HepG2 (cell line): ENCODE measurements around the gene JUND. TPM values are rescaled to one million over a fixed set of nuclear protein-coding genes. Genes with fewer than 3 reads are reported as not detected.

Source experiments
- ATF7 ChIP-seq, 2 experiments: fragments of 450-650 bp in 1 of 2; sonication (generic) in 1 of 2; formaldehyde crosslinking in 1 of 2; IDR thresholded peaks; 2 replicates each; pipeline versions ENCODE4 v1.4.0 to v1.6.1; 2016 to 2020; ENCODE audit warnings: antibody characterized with exemption in 1 of 2, mild to moderate bottlenecking in 1 of 2, missing genetic modification reagents in 1 of 2
- BHLHE40 ChIP-seq: IDR thresholded peaks from 2 replicates; pipeline ENCODE4 v1.6.1; 2011; ENCODE audit warnings: low read length, improper control_type of control experiment
- CCAR2 ChIP-seq: fragments of 200-400 bp; formaldehyde crosslinking; optimal IDR thresholded peaks from 2 replicates; pipeline ENCODE3; 2018; ENCODE audit warnings: low read depth, mild to moderate bottlenecking, low read length, moderate library complexity
- CENPBD1 ChIP-seq: sonication (generic); formaldehyde crosslinking; IDR thresholded peaks from 2 replicates; pipeline ENCODE4 v1.8.0; 2022; ENCODE audit warnings: missing genetic modification reagents, low read depth, mild to moderate bottlenecking, borderline replicate concordance
- FOXP1 ChIP-seq, 2 experiments: fragments of 450-650 bp in 1 of 2; IDR thresholded peaks; 2 replicates each; pipeline ENCODE4 v1.6.1; 2017 to 2018; ENCODE audit warnings: antibody characterized with exemption in 1 of 2
- GZF1 ChIP-seq: sonication (generic); formaldehyde crosslinking; IDR thresholded peaks from 2 replicates; pipeline ENCODE4 v1.5.1; 2020; ENCODE audit warnings: mild to moderate bottlenecking, missing genetic modification reagents
- HNF4A ChIP-seq: sonication (generic); formaldehyde crosslinking; IDR thresholded peaks from 2 replicates; pipeline ENCODE4 v1.4.0; 2020; ENCODE audit warnings: missing genetic modification reagents
- HOXD1 ChIP-seq: sonication (generic); formaldehyde crosslinking; IDR thresholded peaks from 2 replicates; pipeline ENCODE4 v1.5.0; 2020; ENCODE audit warnings: missing genetic modification reagents
- KDM6A ChIP-seq: IDR thresholded peaks from 2 replicates; pipeline ENCODE4 v1.6.1; 2016; ENCODE audit warnings: low read depth
- KLF16 ChIP-seq, 2 experiments: sonication (generic) in 1 of 2; formaldehyde crosslinking in 1 of 2; IDR thresholded peaks; 2 replicates each; pipeline versions ENCODE4 v1.6.1 to v1.8.0; 2016 to 2023; ENCODE audit warnings: missing genetic modification reagents in 2 of 2, missing compliant biosample characterization in 1 of 2
- MZF1 ChIP-seq: sonication (generic); formaldehyde crosslinking; IDR thresholded peaks from 2 replicates; pipeline ENCODE4 v1.8.1; 2023; ENCODE audit warnings: mild to moderate bottlenecking, missing genetic modification reagents, borderline replicate concordance
- PHF20 ChIP-seq: sonication (generic); formaldehyde crosslinking; IDR thresholded peaks from 2 replicates; pipeline ENCODE4 v1.5.0; 2020; ENCODE audit warnings: mild to moderate bottlenecking, missing genetic modification reagents
- RBM22 ChIP-seq: fragments of 200-400 bp; formaldehyde crosslinking; optimal IDR thresholded peaks from 2 replicates; pipeline ENCODE3; 2017; ENCODE audit warnings: mild to moderate bottlenecking, low read length, moderate library complexity
- SMC3 ChIP-seq: IDR thresholded peaks from 2 replicates; pipeline ENCODE4 v1.6.1; 2011; ENCODE audit warnings: low read length, improper control_type of control experiment
- SP140L ChIP-seq: sonication (generic); formaldehyde crosslinking; IDR thresholded peaks from 2 replicates; pipeline ENCODE4 v1.4.0; 2020; ENCODE audit warnings: missing genetic modification reagents, borderline replicate concordance
- SP5 ChIP-seq: IDR thresholded peaks from 2 replicates; pipeline ENCODE4 v1.6.1; 2016; ENCODE audit warnings: low read depth, borderline replicate concordance
- ZBTB20 ChIP-seq: sonication (generic); formaldehyde crosslinking; IDR thresholded peaks from 2 replicates; pipeline ENCODE4 v1.8.1; 2023; ENCODE audit warnings: missing genetic modification reagents, low read depth, mild to moderate bottlenecking, borderline replicate concordance
- ZNF253 ChIP-seq: sonication (generic); formaldehyde crosslinking; IDR thresholded peaks from 2 replicates; pipeline ENCODE4 v1.8.0; 2022; ENCODE audit warnings: mild to moderate bottlenecking, missing genetic modification reagents, borderline replicate concordance
- ZNF790 ChIP-seq: sonication (generic); formaldehyde crosslinking; IDR thresholded peaks from 2 replicates; pipeline ENCODE4 v1.8.0; 2022; ENCODE audit warnings: missing genetic modification reagents, mild to moderate bottlenecking, borderline replicate concordance
- polyA plus RNA-seq, 8 experiments: library from polyadenylated mRNA; depleted of rRNA in 3 of 8; stranded (reverse) in 7 of 8; unstranded in 1 of 8; fragments of >200 nt; fragmentation: Illumina TruSeq in 4 of 8; extraction: Trizol in 4 of 8; gene quantifications; 2 replicates each; pipeline versions ENCODE4 v1.2.1 to v1.2.3, GENCODE V29; 2011 to 2016; ENCODE audit warnings: low read depth in 4 of 8, missing spikeins in 1 of 8, mixed read lengths in 1 of 8; ENCODE audit not compliant: insufficient read depth in 1 of 8
- total RNA-seq, 5 experiments: library from RNA; depleted of rRNA; stranded (reverse); fragments of >200 nt; fragmentation: Illumina TruSeq; extraction: Trizol; gene quantifications; 2 replicates each; pipeline ENCODE4 v1.2.3, GENCODE V29; 2016; ENCODE audit warnings: low read depth in 1 of 5
- TF ChIP-seq, protein P1 (sequence below): sonication (generic); formaldehyde crosslinking; IDR thresholded peaks from 2 replicates; pipeline ENCODE4 v1.5.0; 2020; ENCODE audit warnings: missing genetic modification reagents, mild to moderate bottlenecking, borderline replicate concordance
- TF ChIP-seq, protein P2 (sequence below): sonication (generic); formaldehyde crosslinking; conservative IDR thresholded peaks from 2 replicates; pipeline ENCODE4 v1.4.0; 2020; ENCODE audit warnings: missing genetic modification reagents
- TF ChIP-seq, protein P3 (sequence below): IDR thresholded peaks from 2 replicates; pipeline ENCODE4 v1.6.1; 2016; ENCODE audit warnings: missing genetic modification reagents, missing compliant biosample characterization
- TF ChIP-seq, protein P4 (sequence below): sonication (generic); formaldehyde crosslinking; IDR thresholded peaks from 2 replicates; pipeline ENCODE4 v1.4.0; 2020; ENCODE audit warnings: missing genetic modification reagents

JUND gene
- total and polyA plus RNA-seq, 2 of the 13 experiments (the other 11 are each of a cell fraction or from before 2014, with no cell fraction given), result 41.2 to 59.8 TPM

DNA sequence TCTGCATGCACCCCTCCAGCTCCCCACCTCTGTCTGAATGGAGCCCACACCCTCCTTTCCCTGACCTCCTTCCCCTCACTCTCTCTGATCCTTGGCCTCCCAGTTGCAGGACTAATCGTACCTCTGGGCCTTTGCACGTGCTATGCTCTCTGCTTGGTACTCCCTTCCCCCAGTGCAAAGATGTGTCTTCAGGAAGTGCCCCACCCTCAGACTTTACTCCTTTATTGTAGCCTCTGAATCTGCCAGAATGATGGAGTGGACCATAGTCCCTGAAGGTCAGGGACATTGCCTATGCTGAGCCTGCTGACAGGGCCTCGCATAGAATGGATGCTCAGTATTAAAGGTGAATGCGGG, 1.3 kb upstream of the JUND start (continued):
- TF ChIP-seq HOXD1 (peak; percentile 98), ATF7 (IDR thresholded peaks at IDR 0.05) (no peak), ATF7 (CRISPR knock-in tag; IDR thresholded peaks at IDR 0.05) (no peak), SP5 (peak; percentile 74), ZNF790 (CRISPR knock-in tag) (no peak), SP140L (CRISPR knock-in tag) (no peak), KLF16 (CRISPR knock-in tag; IDR thresholded peaks at IDR 0.05) (peak in 1 of 2 experiments; percentile 15; a peak in 1 of 4 replicates), HNF4A (peak; percentile 81), CCAR2 (no peak), ZBTB20 (CRISPR knock-in tag) (0 out of 2 replicates have a peak, but pooled peaks have one; percentile 30), KDM6A (peak; percentile 28; the same call in 1 of the 2 replicates), ZNF253 (CRISPR knock-in tag) (no peak), BHLHE40 (peak; percentile 68), SMC3 (no peak), FOXP1 (IDR thresholded peaks at IDR 0.05) (no peak), FOXP1 (CRISPR knock-in tag; IDR thresholded peaks at IDR 0.05) (peak; percentile 46; the same call in 1 of the 2 replicates), GZF1 (CRISPR knock-in tag) (no peak), PHF20 (CRISPR knock-in tag) (no peak), RBM22 (no peak), CENPBD1 (no peak), MZF1 (CRISPR knock-in tag) (no peak)
- TF ChIP-seq, protein P1, sequence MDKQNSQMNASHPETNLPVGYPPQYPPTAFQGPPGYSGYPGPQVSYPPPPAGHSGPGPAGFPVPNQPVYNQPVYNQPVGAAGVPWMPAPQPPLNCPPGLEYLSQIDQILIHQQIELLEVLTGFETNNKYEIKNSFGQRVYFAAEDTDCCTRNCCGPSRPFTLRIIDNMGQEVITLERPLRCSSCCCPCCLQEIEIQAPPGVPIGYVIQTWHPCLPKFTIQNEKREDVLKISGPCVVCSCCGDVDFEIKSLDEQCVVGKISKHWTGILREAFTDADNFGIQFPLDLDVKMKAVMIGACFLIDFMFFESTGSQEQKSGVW (CRISPR knock-in tag), result no peak
- TF ChIP-seq, protein P2, sequence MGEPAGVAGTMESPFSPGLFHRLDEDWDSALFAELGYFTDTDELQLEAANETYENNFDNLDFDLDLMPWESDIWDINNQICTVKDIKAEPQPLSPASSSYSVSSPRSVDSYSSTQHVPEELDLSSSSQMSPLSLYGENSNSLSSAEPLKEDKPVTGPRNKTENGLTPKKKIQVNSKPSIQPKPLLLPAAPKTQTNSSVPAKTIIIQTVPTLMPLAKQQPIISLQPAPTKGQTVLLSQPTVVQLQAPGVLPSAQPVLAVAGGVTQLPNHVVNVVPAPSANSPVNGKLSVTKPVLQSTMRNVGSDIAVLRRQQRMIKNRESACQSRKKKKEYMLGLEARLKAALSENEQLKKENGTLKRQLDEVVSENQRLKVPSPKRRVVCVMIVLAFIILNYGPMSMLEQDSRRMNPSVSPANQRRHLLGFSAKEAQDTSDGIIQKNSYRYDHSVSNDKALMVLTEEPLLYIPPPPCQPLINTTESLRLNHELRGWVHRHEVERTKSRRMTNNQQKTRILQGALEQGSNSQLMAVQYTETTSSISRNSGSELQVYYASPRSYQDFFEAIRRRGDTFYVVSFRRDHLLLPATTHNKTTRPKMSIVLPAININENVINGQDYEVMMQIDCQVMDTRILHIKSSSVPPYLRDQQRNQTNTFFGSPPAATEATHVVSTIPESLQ (CRISPR knock-in tag), result no peak
- TF ChIP-seq, protein P3, sequence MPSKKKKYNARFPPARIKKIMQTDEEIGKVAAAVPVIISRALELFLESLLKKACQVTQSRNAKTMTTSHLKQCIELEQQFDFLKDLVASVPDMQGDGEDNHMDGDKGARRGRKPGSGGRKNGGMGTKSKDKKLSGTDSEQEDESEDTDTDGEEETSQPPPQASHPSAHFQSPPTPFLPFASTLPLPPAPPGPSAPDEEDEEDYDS (CRISPR knock-in tag), result 0 out of 2 replicates have a peak, but pooled peaks have one; percentile 20
- TF ChIP-seq, protein P4, sequence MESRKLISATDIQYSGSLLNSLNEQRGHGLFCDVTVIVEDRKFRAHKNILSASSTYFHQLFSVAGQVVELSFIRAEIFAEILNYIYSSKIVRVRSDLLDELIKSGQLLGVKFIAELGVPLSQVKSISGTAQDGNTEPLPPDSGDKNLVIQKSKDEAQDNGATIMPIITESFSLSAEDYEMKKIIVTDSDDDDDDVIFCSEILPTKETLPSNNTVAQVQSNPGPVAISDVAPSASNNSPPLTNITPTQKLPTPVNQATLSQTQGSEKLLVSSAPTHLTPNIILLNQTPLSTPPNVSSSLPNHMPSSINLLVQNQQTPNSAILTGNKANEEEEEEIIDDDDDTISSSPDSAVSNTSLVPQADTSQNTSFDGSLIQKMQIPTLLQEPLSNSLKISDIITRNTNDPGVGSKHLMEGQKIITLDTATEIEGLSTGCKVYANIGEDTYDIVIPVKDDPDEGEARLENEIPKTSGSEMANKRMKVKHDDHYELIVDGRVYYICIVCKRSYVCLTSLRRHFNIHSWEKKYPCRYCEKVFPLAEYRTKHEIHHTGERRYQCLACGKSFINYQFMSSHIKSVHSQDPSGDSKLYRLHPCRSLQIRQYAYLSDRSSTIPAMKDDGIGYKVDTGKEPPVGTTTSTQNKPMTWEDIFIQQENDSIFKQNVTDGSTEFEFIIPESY, result no peak
